ENCODE results near the gene CNKSR1. TPM values are rescaled to one million over a fixed set of nuclear protein-coding genes. Genes with fewer than 3 reads are reported as not detected.
A peak's percentile ranks its signal among the peaks of the same experiment; 100 is the strongest.

The CNKSR1 gene
- total and polyA plus RNA-seq, 2 of the 13 experiments (the other 11 are each of a cell fraction or from before 2014, with no cell fraction given), result 3.4 to 8.9 TPM

DNA sequence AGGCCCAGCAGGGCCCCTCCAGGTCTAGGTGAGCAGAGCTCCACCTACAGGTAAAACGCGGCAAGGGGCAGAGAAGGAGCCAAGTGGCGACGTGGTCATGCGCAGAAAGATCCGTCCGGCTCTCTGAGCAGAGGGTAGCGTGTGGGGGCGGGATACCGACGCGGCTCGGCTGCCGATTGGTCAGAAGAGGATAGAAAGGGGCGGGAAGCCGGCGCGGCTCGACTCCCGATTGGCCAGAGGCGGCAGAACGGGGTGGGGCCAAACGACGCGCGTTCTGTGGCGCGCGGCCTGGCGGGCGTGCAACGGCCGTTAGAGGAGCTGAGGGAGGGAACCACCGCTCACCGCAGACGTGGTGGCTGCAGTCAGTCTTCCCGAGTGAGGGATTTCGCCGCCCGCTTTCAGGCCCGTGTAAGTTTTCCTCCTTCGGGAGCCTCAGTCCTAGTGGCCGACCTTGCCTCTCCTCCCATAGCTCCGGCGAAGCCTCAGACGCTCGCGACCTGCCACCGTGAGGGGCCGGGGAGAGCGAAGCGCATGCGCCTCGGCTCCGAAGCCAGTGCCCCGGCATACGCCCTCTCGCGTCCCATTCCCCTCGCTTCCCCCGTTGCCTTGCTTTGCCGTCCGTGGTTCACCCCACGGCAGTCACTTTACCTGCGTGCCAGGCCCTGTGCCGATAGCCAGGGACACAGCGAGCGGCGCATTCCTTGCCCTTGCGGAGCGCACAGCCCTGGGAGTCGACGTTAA, 56.8 kb downstream of the CNKSR1 start, which contains the start of gene CEP85 (continued):
- TF ChIP-seq NFYC (CRISPR knock-in tag; IDR thresholded peaks at IDR 0.05) (peak; percentile 94), TOE1 (CRISPR knock-in tag; IDR thresholded peaks at IDR 0.05) (no peak), NR2F2 (IDR thresholded peaks at IDR 0.05; ENCODE audit: borderline replicate concordance, low read depth) (no peak; the same call in 1 of the 2 replicates), ZNF12 (CRISPR knock-in tag; IDR thresholded peaks at IDR 0.05) (0 out of 2 replicates have a peak, but pooled peaks have one; percentile 22), PHB2 (IDR thresholded peaks at IDR 0.05; ENCODE audit: partially characterized antibody) (no peak), ZNF282 (IDR thresholded peaks at IDR 0.05; ENCODE audit: partially characterized antibody) (no peak), RAD21 (CRISPR knock-in tag; IDR thresholded peaks at IDR 0.05) (peak; percentile 82), ZC3H4 (CRISPR knock-in tag; IDR thresholded peaks at IDR 0.05; ENCODE audit: borderline replicate concordance) (no peak), CBX2 (IDR thresholded peaks at IDR 0.05; ENCODE audit: low read depth, low read length) (no peak), CBX2 (CRISPR knock-in tag; IDR thresholded peaks at IDR 0.05; ENCODE audit: low read depth) (no peak), RARG (CRISPR knock-in tag; IDR thresholded peaks at IDR 0.05; ENCODE audit: low read depth) (no peak), ZBTB3 (CRISPR knock-in tag; IDR thresholded peaks at IDR 0.05; ENCODE audit: borderline replicate concordance, low read depth) (no peak), EHMT2 (IDR thresholded peaks at IDR 0.05; ENCODE audit: borderline replicate concordance, low read depth, low read length) (no peak), ZNF879 (CRISPR knock-in tag; IDR thresholded peaks at IDR 0.05) (peak; percentile 77; the same call in 1 of the 2 replicates), ZNF709 (CRISPR knock-in tag; IDR thresholded peaks at IDR 0.05) (peak; percentile 85; the same call in 1 of the 2 replicates), ZEB1 (IDR thresholded peaks at IDR 0.05; ENCODE audit: insufficient replicate concordance, low read depth) (peak; percentile 50), TAF15 (IDR thresholded peaks at IDR 0.05; ENCODE audit: low read depth, low read length, poor library complexity, severe bottlenecking) (peak; percentile 64), NFKBIZ (CRISPR knock-in tag; IDR thresholded peaks at IDR 0.05) (no peak), ZNF556 (CRISPR knock-in tag; IDR thresholded peaks at IDR 0.05; ENCODE audit: borderline replicate concordance) (peak; percentile 42), ZNF180 (CRISPR knock-in tag; IDR thresholded peaks at IDR 0.05; ENCODE audit: borderline replicate concordance, low read depth) (no peak), ARNT (IDR thresholded peaks at IDR 0.05) (no peak), ARHGAP35 (CRISPR knock-in tag; IDR thresholded peaks at IDR 0.05; ENCODE audit: borderline replicate concordance) (no peak), TGIF2 (CRISPR knock-in tag; IDR thresholded peaks at IDR 0.05) (peak; percentile 69; the same call in 1 of the 2 replicates), RBFOX2 (IDR thresholded peaks at IDR 0.05; ENCODE audit: low read depth, low read length) (peak; percentile 90), ZSCAN31 (CRISPR knock-in tag; IDR thresholded peaks at IDR 0.05; ENCODE audit: low read depth) (no peak; the same call in 1 of the 2 replicates)
- TF ChIP-seq, protein P1, sequence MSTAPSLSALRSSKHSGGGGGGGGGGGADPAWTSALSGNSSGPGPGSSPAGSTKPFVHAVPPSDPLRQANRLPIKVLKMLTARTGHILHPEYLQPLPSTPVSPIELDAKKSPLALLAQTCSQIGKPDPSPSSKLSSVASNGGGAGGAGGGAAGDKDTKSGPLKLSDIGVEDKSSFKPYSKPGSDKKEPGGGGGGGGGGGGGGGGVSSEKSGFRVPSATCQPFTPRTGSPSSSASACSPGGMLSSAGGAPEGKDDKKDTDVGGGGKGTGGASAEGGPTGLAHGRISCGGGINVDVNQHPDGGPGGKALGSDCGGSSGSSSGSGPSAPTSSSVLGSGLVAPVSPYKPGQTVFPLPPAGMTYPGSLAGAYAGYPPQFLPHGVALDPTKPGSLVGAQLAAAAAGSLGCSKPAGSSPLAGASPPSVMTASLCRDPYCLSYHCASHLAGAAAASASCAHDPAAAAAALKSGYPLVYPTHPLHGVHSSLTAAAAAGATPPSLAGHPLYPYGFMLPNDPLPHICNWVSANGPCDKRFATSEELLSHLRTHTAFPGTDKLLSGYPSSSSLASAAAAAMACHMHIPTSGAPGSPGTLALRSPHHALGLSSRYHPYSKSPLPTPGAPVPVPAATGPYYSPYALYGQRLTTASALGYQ (CRISPR knock-in tag; IDR thresholded peaks at IDR 0.05), result no peak
- TF ChIP-seq, protein P2, sequence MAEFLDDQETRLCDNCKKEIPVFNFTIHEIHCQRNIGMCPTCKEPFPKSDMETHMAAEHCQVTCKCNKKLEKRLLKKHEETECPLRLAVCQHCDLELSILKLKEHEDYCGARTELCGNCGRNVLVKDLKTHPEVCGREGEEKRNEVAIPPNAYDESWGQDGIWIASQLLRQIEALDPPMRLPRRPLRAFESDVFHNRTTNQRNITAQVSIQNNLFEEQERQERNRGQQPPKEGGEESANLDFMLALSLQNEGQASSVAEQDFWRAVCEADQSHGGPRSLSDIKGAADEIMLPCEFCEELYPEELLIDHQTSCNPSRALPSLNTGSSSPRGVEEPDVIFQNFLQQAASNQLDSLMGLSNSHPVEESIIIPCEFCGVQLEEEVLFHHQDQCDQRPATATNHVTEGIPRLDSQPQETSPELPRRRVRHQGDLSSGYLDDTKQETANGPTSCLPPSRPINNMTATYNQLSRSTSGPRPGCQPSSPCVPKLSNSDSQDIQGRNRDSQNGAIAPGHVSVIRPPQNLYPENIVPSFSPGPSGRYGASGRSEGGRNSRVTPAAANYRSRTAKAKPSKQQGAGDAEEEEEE (CRISPR knock-in tag; IDR thresholded peaks at IDR 0.05; ENCODE audit: borderline replicate concordance), result no peak
- TF ChIP-seq, protein P3, sequence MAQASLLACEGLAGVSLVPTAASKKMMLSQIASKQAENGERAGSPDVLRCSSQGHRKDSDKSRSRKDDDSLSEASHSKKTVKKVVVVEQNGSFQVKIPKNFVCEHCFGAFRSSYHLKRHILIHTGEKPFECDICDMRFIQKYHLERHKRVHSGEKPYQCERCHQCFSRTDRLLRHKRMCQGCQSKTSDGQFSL (CRISPR knock-in tag; IDR thresholded peaks at IDR 0.05), result no peak
- TF ChIP-seq, protein P4, sequence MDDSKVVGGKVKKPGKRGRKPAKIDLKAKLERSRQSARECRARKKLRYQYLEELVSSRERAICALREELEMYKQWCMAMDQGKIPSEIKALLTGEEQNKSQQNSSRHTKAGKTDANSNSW (CRISPR knock-in tag; IDR thresholded peaks at IDR 0.05; ENCODE audit: borderline replicate concordance), result no peak

Measured in HepG2 (cell line).